H54 (cell line): ENCODE measurements around the gene HEPHL1.
"Not testable (repeated sequence)": the region's sequence is repeated elsewhere in the genome, so short reads cannot be mapped to it uniquely, and the experiment has no call there.

ENCODE experiments used
- DNase-seq: peaks from one replicate; pipeline ENCODE4 v3.0.0; 2011; ENCODE audit warnings: low spot score, mixed read lengths; ENCODE audit not compliant: insufficient read length
- FAIRE-seq: peaks from 3 replicates; lab custom pipeline; 2011; peaks lifted over from hg19 to GRCh38; lab: Jason Lieb, UNC
- POLR2A ChIP-seq: IDR thresholded peaks from 2 replicates; pipeline ENCODE4 v1.6.1; 2011; ENCODE audit warnings: low read depth, mild to moderate bottlenecking, low read length

HEPHL1 gene

GRCh38 chr11:94084164-94084563 lies 63.0 kb downstream of the HEPHL1 start:
- FAIRE-seq, result no peak
- DNase-seq, result no peak
- TF ChIP-seq POLR2A, result no peak

- DNase-seq (no peak), FAIRE-seq (no peak)
- TF ChIP-seq POLR2A, result no peak
Observed at GRCh38 chr11:94088906-94089305, 67.8 kb downstream of the HEPHL1 start.

- TF ChIP-seq POLR2A, result no peak
- DNase-seq, result no peak
- no peak for FAIRE-seq
Observed at GRCh38 chr11:94089341-94089740, 68.2 kb downstream of the HEPHL1 start.

GRCh38 chr11:94090401-94090800 lies 69.2 kb downstream of the HEPHL1 start:
- TF ChIP-seq POLR2A, result no peak
- DNase-seq (no peak), FAIRE-seq (no peak)

GRCh38 chr11:94091091-94091490 lies 69.9 kb downstream of the HEPHL1 start:
- no peak for FAIRE-seq
- DNase-seq, result no peak
- TF ChIP-seq POLR2A, result no peak

- FAIRE-seq, result no peak
- no peak for DNase-seq
- no peak for TF ChIP-seq POLR2A
Observed at GRCh38 chr11:94100253-94100652, 79.1 kb downstream of the HEPHL1 start.

GRCh38 chr11:94103471-94103870 lies 82.3 kb downstream of the HEPHL1 start:
- FAIRE-seq (no peak), DNase-seq (no peak)
- TF ChIP-seq POLR2A, result no peak

GRCh38 chr11:94104734-94105133 lies 83.6 kb downstream of the HEPHL1 start:
- no peak for FAIRE-seq
- DNase-seq, result no peak
- no peak for TF ChIP-seq POLR2A

- TF ChIP-seq POLR2A, result no peak
- FAIRE-seq, result no peak
- no peak for DNase-seq
Observed at GRCh38 chr11:94106716-94107115, 85.6 kb downstream of the HEPHL1 start.

GRCh38 chr11:94107363-94107762 lies 86.2 kb downstream of the HEPHL1 start:
- TF ChIP-seq POLR2A, result no peak
- no peak for FAIRE-seq
- DNase-seq, result no peak

GRCh38 chr11:94111241-94111640 lies 90.1 kb downstream of the HEPHL1 start:
- TF ChIP-seq POLR2A, result no peak
- FAIRE-seq (no peak), DNase-seq (no peak)

GRCh38 chr11:94111660-94112059 lies 90.5 kb downstream of the HEPHL1 start:
- DNase-seq, result no peak
- FAIRE-seq, result no peak

GRCh38 chr11:94112206-94112953 lies 91.2 kb downstream of the HEPHL1 start:
- TF ChIP-seq POLR2A, result no peak
- FAIRE-seq (no peak), DNase-seq (no peak)

More at GRCh38 chr11:94111660-94112059, 90.5 kb downstream of the HEPHL1 start:
- TF ChIP-seq POLR2A, result no peak

GRCh38 chr11:94117197-94117574 lies 96.0 kb downstream of the HEPHL1 start:
- TF ChIP-seq POLR2A, result no peak
- no peak for FAIRE-seq

GRCh38 chr11:94117871-94118270 lies 96.7 kb downstream of the HEPHL1 start:
- no peak for TF ChIP-seq POLR2A
- DNase-seq (no peak), FAIRE-seq (no peak)

More at GRCh38 chr11:94117197-94117574, 96.0 kb downstream of the HEPHL1 start:
- no peak for DNase-seq

- DNase-seq, FAIRE-seq: not testable (repeated sequence)
Observed at GRCh38 chr11:94119676-94120075, 98.5 kb downstream of the HEPHL1 start.

GRCh38 chr11:94120516-94120915 lies 99.4 kb downstream of the HEPHL1 start:
- not testable (repeated sequence) for FAIRE-seq, DNase-seq
